Neural cell (in vitro differentiated cells): Measurements from ENCODE around the gene BFSP1.

Source experiments
- EP300 ChIP-seq: fragments of 450-650 bp; conservative IDR thresholded peaks from 2 replicates; pipeline ENCODE4 v1.6.1; 2014; ENCODE audit warnings: antibody characterized with exemption, mild to moderate bottlenecking, moderate library complexity; ENCODE audit not compliant: poor library complexity, severe bottlenecking
- MXI1 ChIP-seq: fragments of 450-650 bp; conservative IDR thresholded peaks from 2 replicates; pipeline ENCODE4 v1.6.1; 2014; ENCODE audit warnings: antibody characterized with exemption, mild to moderate bottlenecking; ENCODE audit not compliant: poor library complexity, severe bottlenecking
- POLR2AphosphoS5 ChIP-seq: IDR thresholded peaks from 2 replicates; pipeline ENCODE4 v1.6.1; 2012
- RAD21 ChIP-seq: fragments of 450-650 bp; conservative IDR thresholded peaks from 2 replicates; pipeline ENCODE4 v1.6.1; 2014; ENCODE audit warnings: antibody characterized with exemption, mild to moderate bottlenecking, moderate library complexity
- TAF1 ChIP-seq: IDR thresholded peaks from 2 replicates; pipeline ENCODE4 v1.6.1; 2012; ENCODE audit warnings: low read depth
- TF ChIP-seq, protein P1 (sequence below): fragments of 450-650 bp; IDR thresholded peaks from 2 replicates; pipeline ENCODE4 v1.5.1; 2014; ENCODE audit warnings: antibody characterized with exemption, mild to moderate bottlenecking, moderate library complexity; ENCODE audit not compliant: poor library complexity, severe bottlenecking
- TF ChIP-seq, protein P2 (sequence below): IDR thresholded peaks from 2 replicates; pipeline ENCODE4 v1.6.1; 2012; ENCODE audit warnings: borderline replicate concordance

DNA sequence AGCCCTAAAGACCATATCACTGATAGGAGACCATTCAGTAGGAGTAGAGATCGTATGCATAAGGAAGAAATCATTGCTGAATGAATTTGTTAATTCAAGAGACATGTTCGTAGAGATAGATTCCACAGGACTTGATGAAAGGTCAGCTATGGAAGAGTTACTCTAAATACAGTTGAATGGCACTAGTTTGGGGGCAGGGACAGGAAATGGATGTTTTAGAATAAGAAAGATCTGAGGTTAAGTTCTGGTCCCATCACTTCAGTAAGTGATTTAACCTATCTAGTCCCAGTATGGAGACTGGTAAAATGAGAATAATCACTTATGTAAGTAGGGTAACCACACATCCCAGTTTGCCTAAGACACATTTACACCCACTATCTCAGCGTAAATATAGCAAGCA, 2.9 kb upstream of the BFSP1 start:
- TF ChIP-seq, protein P1, sequence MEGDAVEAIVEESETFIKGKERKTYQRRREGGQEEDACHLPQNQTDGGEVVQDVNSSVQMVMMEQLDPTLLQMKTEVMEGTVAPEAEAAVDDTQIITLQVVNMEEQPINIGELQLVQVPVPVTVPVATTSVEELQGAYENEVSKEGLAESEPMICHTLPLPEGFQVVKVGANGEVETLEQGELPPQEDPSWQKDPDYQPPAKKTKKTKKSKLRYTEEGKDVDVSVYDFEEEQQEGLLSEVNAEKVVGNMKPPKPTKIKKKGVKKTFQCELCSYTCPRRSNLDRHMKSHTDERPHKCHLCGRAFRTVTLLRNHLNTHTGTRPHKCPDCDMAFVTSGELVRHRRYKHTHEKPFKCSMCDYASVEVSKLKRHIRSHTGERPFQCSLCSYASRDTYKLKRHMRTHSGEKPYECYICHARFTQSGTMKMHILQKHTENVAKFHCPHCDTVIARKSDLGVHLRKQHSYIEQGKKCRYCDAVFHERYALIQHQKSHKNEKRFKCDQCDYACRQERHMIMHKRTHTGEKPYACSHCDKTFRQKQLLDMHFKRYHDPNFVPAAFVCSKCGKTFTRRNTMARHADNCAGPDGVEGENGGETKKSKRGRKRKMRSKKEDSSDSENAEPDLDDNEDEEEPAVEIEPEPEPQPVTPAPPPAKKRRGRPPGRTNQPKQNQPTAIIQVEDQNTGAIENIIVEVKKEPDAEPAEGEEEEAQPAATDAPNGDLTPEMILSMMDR = no peak
- no peak for TF ChIP-seq POLR2AphosphoS5
- no peak for TF ChIP-seq RAD21
- no peak for TF ChIP-seq TAF1
- TF ChIP-seq, protein P2, sequence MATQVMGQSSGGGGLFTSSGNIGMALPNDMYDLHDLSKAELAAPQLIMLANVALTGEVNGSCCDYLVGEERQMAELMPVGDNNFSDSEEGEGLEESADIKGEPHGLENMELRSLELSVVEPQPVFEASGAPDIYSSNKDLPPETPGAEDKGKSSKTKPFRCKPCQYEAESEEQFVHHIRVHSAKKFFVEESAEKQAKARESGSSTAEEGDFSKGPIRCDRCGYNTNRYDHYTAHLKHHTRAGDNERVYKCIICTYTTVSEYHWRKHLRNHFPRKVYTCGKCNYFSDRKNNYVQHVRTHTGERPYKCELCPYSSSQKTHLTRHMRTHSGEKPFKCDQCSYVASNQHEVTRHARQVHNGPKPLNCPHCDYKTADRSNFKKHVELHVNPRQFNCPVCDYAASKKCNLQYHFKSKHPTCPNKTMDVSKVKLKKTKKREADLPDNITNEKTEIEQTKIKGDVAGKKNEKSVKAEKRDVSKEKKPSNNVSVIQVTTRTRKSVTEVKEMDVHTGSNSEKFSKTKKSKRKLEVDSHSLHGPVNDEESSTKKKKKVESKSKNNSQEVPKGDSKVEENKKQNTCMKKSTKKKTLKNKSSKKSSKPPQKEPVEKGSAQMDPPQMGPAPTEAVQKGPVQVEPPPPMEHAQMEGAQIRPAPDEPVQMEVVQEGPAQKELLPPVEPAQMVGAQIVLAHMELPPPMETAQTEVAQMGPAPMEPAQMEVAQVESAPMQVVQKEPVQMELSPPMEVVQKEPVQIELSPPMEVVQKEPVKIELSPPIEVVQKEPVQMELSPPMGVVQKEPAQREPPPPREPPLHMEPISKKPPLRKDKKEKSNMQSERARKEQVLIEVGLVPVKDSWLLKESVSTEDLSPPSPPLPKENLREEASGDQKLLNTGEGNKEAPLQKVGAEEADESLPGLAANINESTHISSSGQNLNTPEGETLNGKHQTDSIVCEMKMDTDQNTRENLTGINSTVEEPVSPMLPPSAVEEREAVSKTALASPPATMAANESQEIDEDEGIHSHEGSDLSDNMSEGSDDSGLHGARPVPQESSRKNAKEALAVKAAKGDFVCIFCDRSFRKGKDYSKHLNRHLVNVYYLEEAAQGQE = no peak
- no peak for TF ChIP-seq MXI1
- no peak for TF ChIP-seq EP300
